IPS-18a (cell line): ENCODE results near the gene HBG1.

ENCODE experiments used
- H3K27ac ChIP-seq: one replicate; pipeline ENCODE4 v1.5.1; 2013; ENCODE audit warnings: low read length
- H3K27me3 ChIP-seq: one replicate; pipeline ENCODE4 v1.6.1; 2013; ENCODE audit warnings: mild to moderate bottlenecking, low read length; ENCODE audit not compliant: control insufficient read depth, insufficient read depth
- H3K36me3 ChIP-seq: one replicate; pipeline ENCODE4 v1.6.1; 2013; ENCODE audit warnings: low read depth, low read length; ENCODE audit not compliant: control insufficient read depth
- H3K4me1 ChIP-seq: one replicate; pipeline ENCODE4 v1.6.1; 2013; ENCODE audit warnings: low read depth, low read length; ENCODE audit not compliant: control insufficient read depth
- H3K4me3 ChIP-seq: one replicate; pipeline ENCODE4 v1.5.1; 2013; ENCODE audit warnings: low read length
- H3K9ac ChIP-seq: one replicate; pipeline ENCODE4 v1.6.1; 2013; ENCODE audit warnings: mild to moderate bottlenecking, low read length, moderate library complexity
- H3K9me3 ChIP-seq: one replicate; pipeline ENCODE4 v1.6.1; 2013; ENCODE audit warnings: low read depth, low read length; ENCODE audit not compliant: control insufficient read depth

Gene HBG1

GRCh38 chr11:5231111-5231510, 18.5 kb downstream of the HBG1 start:
- Histone ChIP-seq H3K27ac (no peak overlapping the region), H3K4me1 (no peaks in the 10 kb centered on the region), H3K4me3 (no peak overlapping the region), H3K27me3 (no peaks in the 10 kb centered on the region), H3K9ac (no peak overlapping the region), H3K9me3 (no peaks in the 10 kb centered on the region), H3K36me3 (no peaks in the 10 kb centered on the region)

- no peak overlapping the region for H3K9ac ChIP-seq
- H3K4me1 ChIP-seq: no peaks in the 10 kb centered on the region
- H3K36me3 ChIP-seq: no peaks in the 10 kb centered on the region
- H3K9me3 ChIP-seq: no peaks in the 10 kb centered on the region
- no peak overlapping the region for H3K27ac ChIP-seq
- H3K4me3 ChIP-seq: no peak overlapping the region
- H3K27me3 ChIP-seq: no peaks in the 10 kb centered on the region
Measured at GRCh38 chr11:5230266-5230665, 19.4 kb downstream of the HBG1 start.

- Histone ChIP-seq H3K4me1 (no peaks in the 10 kb centered on the region), H3K36me3 (no peaks in the 10 kb centered on the region), H3K4me3 (no peak overlapping the region), H3K27me3 (no peaks in the 10 kb centered on the region), H3K9ac (no peak overlapping the region), H3K27ac (no peak overlapping the region), H3K9me3 (no peaks in the 10 kb centered on the region)
Measured at GRCh38 chr11:5229796-5230195, 19.9 kb downstream of the HBG1 start.

- Histone ChIP-seq H3K36me3 (no peaks in the 10 kb centered on the region), H3K27me3 (no peaks in the 10 kb centered on the region), H3K4me1 (no peaks in the 10 kb centered on the region), H3K9ac (no peak overlapping the region), H3K4me3 (no peak overlapping the region), H3K27ac (no peak overlapping the region), H3K9me3 (no peaks in the 10 kb centered on the region)
Measured at GRCh38 chr11:5229356-5229755, 20.3 kb downstream of the HBG1 start.

- H3K36me3 ChIP-seq: no peaks in the 10 kb centered on the region
- H3K9me3 ChIP-seq: no peaks in the 10 kb centered on the region
- H3K4me1 ChIP-seq: no peaks in the 10 kb centered on the region
- H3K27ac ChIP-seq: no peak overlapping the region
- no peak overlapping the region for H3K4me3 ChIP-seq
- no peak overlapping the region for H3K9ac ChIP-seq
- no peaks in the 10 kb centered on the region for H3K27me3 ChIP-seq
Measured at GRCh38 chr11:5228124-5228523, 21.5 kb downstream of the HBG1 start.

- Histone ChIP-seq H3K4me3 (no peak overlapping the region), H3K4me1 (no peaks in the 10 kb centered on the region), H3K9me3 (no peaks in the 10 kb centered on the region), H3K9ac (no peak overlapping the region), H3K27ac (no peak overlapping the region), H3K27me3 (no peaks in the 10 kb centered on the region), H3K36me3 (no peaks in the 10 kb centered on the region)
Measured at GRCh38 chr11:5227681-5228080, 22.0 kb downstream of the HBG1 start.

- Histone ChIP-seq H3K27ac (no peak within 1 kb of the TSS), H3K27me3 (no peaks in the 10 kb centered on the region), H3K4me1 (no peaks in the 10 kb centered on the region), H3K9me3 (peaks cover 4% of the 10 kb centered on the region), H3K9ac (no peak within 1 kb of the TSS), H3K36me3 (no peaks in the 10 kb centered on the region), H3K4me3 (no peak within 1 kb of the TSS)
Measured at GRCh38 chr11:5226732-5227310, 22.8 kb downstream of the HBG1 start, which contains the start of gene HBB. HBB (minus strand) TSS chr11:5227071; CDS start chr11:5227021, 50 bp downstream.

- no peak overlapping the region for H3K4me3 ChIP-seq
- no peaks in the 10 kb centered on the region for H3K36me3 ChIP-seq
- H3K27ac ChIP-seq: no peak overlapping the region
- no peaks in the 10 kb centered on the region for H3K27me3 ChIP-seq
- no peaks in the 10 kb centered on the region for H3K4me1 ChIP-seq
- H3K9me3 ChIP-seq: peaks cover 4% of the 10 kb centered on the region
- H3K9ac ChIP-seq: no peak overlapping the region
Measured at GRCh38 chr11:5225480-5225871, 24.2 kb downstream of the HBG1 start.

GRCh38 chr11:5224538-5225479, 24.8 kb downstream of the HBG1 start:
- Histone ChIP-seq H3K4me1 (no peaks in the 10 kb centered on the region), H3K36me3 (no peaks in the 10 kb centered on the region), H3K4me3 (no peak overlapping the region), H3K27me3 (no peaks in the 10 kb centered on the region), H3K27ac (no peak overlapping the region), H3K9me3 (peaks cover 4% of the 10 kb centered on the region), H3K9ac (no peak overlapping the region)

GRCh38 chr11:5223686-5224085, 26.0 kb downstream of the HBG1 start:
- Histone ChIP-seq H3K9ac (no peak overlapping the region), H3K27ac (no peak overlapping the region), H3K4me1 (no peaks in the 10 kb centered on the region), H3K4me3 (no peak overlapping the region), H3K27me3 (no peaks in the 10 kb centered on the region), H3K9me3 (peaks cover 4% of the 10 kb centered on the region), H3K36me3 (no peaks in the 10 kb centered on the region)

- Histone ChIP-seq H3K36me3 (no peaks in the 10 kb centered on the region), H3K4me3 (no peak overlapping the region), H3K9me3 (peaks cover 4% of the 10 kb centered on the region), H3K4me1 (no peaks in the 10 kb centered on the region), H3K27ac (no peak overlapping the region), H3K9ac (no peak overlapping the region), H3K27me3 (no peaks in the 10 kb centered on the region)
Measured at GRCh38 chr11:5223146-5223545, 26.5 kb downstream of the HBG1 start.
